ENCODE measurements around the gene ZNF442. TPM values are rescaled to one million over a fixed set of nuclear protein-coding genes. Genes with fewer than 3 reads are reported as not detected.
"Not testable (repeated sequence)": the region's sequence is repeated elsewhere in the genome, so short reads cannot be mapped to it uniquely, and the experiment has no call there.

ZNF442 gene
- polyA plus RNA-seq, 2 of the 4 experiments (the other 2 are of a cell fraction): not detected

- POLR2A ChIA-PET: no interaction called here
- ATAC-seq (no peak), FAIRE-seq (no peak), DNase-seq (ENCODE audit: low read depth in 1 of 2, low spot score in 1 of 2) (no peak)
- H3K27ac ChIP-seq: no peak overlapping the region
- H3K4me1 ChIP-seq: no peaks in the 10 kb centered on the region
- no peak overlapping the region for H3K4me3 ChIP-seq
- 46% methylated on average over 21 of the region's 28 CpGs for WGBS (ENCODE audit: missing lambda C conversion rate)
- H3K4me2 ChIP-seq: no peak overlapping the region
- CTCF ChIA-PET: no interaction called here
- TF ChIP-seq FOSL2 (IDR thresholded peaks at IDR 0.05) (no peak), FOSL2 (CRISPR knock-in tag; IDR thresholded peaks at IDR 0.05) (no peak), HOXB5 (CRISPR knock-in tag; IDR thresholded peaks at IDR 0.05) (no peak), NFE2L2 (conservative IDR thresholded peaks at IDR 0.05; ENCODE audit: low read length) (no peak), CBX8 (IDR thresholded peaks at IDR 0.05) (no peak), RNF2 (IDR thresholded peaks at IDR 0.05; ENCODE audit: borderline replicate concordance, low read depth) (no peak), KDM1A (IDR thresholded peaks at IDR 0.05; ENCODE audit: low read depth) (no peak), NPAS2 (CRISPR knock-in tag; IDR thresholded peaks at IDR 0.05; ENCODE audit: borderline replicate concordance) (no peak), RARB (CRISPR knock-in tag; IDR thresholded peaks at IDR 0.05) (no peak)
- TF ChIP-seq, protein P1, sequence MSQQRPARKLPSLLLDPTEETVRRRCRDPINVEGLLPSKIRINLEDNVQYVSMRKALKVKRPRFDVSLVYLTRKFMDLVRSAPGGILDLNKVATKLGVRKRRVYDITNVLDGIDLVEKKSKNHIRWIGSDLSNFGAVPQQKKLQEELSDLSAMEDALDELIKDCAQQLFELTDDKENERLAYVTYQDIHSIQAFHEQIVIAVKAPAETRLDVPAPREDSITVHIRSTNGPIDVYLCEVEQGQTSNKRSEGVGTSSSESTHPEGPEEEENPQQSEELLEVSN (IDR thresholded peaks at IDR 0.05; ENCODE audit: borderline replicate concordance, low read depth): no peak
- TF ChIP-seq, protein P2, sequence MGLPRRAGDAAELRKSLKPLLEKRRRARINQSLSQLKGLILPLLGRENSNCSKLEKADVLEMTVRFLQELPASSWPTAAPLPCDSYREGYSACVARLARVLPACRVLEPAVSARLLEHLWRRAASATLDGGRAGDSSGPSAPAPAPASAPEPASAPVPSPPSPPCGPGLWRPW (IDR thresholded peaks at IDR 0.05): no peak
- no peaks in the 10 kb centered on the region; the same call in 2 of the 3 replicates for H3K9me3 ChIP-seq
Measured at GRCh38 chr19:12364391-12365235, 870 bp downstream of the ZNF442 start.

DNA sequence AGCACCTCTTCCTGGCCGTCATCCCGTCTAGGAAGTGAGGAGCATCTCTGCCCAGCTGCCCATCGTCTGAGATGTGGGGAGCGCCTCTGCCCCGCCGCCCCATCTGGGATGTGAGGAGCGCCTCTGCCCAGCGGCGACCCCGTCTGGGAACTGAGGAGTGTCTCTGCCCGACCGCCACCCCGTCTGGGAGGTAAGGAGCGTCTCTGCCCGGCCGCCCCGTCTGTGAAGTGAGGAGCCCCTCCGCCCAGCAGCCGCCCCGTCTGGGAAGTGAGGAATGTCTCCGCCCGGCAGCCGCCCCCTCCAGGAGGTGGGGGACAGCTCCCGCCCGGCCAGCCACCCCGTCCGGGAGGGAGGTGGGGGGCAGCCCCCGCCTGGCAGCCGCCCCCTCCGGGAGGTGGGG, 3.2 kb downstream of the ZNF442 start:
- ATAC-seq; CTCF ChIA-PET; H3K4me2 ChIP-seq; DNase-seq (ENCODE audit: low read depth in 1 of 2, low spot score in 1 of 2); H3K4me3 ChIP-seq; H3K27ac ChIP-seq; H3K9me3 ChIP-seq; POLR2A ChIA-PET; H3K4me1 ChIP-seq; FAIRE-seq: not testable (repeated sequence)
- WGBS (ENCODE audit: missing lambda C conversion rate): no CpG with 5 or more reads among the region's 30 CpGs

DNA sequence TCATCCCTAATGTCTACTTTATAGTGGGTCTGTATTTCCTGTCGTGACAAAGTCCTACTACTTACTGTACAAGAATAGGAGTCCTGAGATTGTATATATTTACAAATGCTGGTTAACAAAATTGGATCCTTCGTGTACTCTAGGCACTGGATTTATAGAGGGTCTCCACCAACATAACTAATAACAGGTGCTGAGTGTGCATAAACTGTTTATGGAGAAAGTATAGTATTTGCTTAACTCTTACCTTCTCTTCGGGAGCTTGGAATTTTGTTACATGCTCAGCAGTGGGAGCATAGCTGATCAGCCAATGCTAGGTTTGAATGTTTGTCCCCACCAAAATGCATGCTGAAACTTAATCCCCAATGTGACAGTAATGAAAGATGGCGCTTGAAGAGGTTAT, 12.1 kb downstream of the ZNF442 start:
- ChIA-PET POLR2A (no interaction called here), CTCF (no interaction called here)
- TF ChIP-seq JUN (IDR thresholded peaks at IDR 0.05) (no peak), FOSL2 (IDR thresholded peaks at IDR 0.05) (no peak), FOSL2 (CRISPR knock-in tag; IDR thresholded peaks at IDR 0.05) (no peak), HOXA7 (CRISPR knock-in tag; IDR thresholded peaks at IDR 0.05) (no peak), SMC3 (IDR thresholded peaks at IDR 0.05) (no peak), TFCP2L1 (CRISPR knock-in tag; IDR thresholded peaks at IDR 0.05) (no peak), RAD21 (conservative IDR thresholded peaks at IDR 0.05 in 1 of 2, IDR thresholded peaks at IDR 0.05 in 1 of 2) (no peak), EP300 (IDR thresholded peaks at IDR 0.05) (no peak), CHD4 (IDR thresholded peaks at IDR 0.05; ENCODE audit: borderline replicate concordance) (no peak), MAFK (IDR thresholded peaks at IDR 0.05; ENCODE audit: partially characterized antibody) (no peak), REST (IDR thresholded peaks at IDR 0.05) (no peak), FOSB (CRISPR knock-in tag; IDR thresholded peaks at IDR 0.05) (no peak), MYC (IDR thresholded peaks at IDR 0.05; ENCODE audit: borderline replicate concordance, low read length) (no peak)
- TF ChIP-seq, protein P3, sequence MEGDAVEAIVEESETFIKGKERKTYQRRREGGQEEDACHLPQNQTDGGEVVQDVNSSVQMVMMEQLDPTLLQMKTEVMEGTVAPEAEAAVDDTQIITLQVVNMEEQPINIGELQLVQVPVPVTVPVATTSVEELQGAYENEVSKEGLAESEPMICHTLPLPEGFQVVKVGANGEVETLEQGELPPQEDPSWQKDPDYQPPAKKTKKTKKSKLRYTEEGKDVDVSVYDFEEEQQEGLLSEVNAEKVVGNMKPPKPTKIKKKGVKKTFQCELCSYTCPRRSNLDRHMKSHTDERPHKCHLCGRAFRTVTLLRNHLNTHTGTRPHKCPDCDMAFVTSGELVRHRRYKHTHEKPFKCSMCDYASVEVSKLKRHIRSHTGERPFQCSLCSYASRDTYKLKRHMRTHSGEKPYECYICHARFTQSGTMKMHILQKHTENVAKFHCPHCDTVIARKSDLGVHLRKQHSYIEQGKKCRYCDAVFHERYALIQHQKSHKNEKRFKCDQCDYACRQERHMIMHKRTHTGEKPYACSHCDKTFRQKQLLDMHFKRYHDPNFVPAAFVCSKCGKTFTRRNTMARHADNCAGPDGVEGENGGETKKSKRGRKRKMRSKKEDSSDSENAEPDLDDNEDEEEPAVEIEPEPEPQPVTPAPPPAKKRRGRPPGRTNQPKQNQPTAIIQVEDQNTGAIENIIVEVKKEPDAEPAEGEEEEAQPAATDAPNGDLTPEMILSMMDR (IDR thresholded peaks at IDR 0.05): no peak
- TF ChIP-seq, protein P4, sequence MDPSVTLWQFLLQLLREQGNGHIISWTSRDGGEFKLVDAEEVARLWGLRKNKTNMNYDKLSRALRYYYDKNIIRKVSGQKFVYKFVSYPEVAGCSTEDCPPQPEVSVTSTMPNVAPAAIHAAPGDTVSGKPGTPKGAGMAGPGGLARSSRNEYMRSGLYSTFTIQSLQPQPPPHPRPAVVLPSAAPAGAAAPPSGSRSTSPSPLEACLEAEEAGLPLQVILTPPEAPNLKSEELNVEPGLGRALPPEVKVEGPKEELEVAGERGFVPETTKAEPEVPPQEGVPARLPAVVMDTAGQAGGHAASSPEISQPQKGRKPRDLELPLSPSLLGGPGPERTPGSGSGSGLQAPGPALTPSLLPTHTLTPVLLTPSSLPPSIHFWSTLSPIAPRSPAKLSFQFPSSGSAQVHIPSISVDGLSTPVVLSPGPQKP (IDR thresholded peaks at IDR 0.05; ENCODE audit: low read depth, low read length): no peak
- Histone ChIP-seq H3K4me1 (no peaks in the 10 kb centered on the region), H3K9me3 (peaks cover 9% of the 10 kb centered on the region; the same call in 1 of the 3 replicates), H3K27ac (no peak overlapping the region), H3K4me3 (no peak overlapping the region), H3K4me2 (no peak overlapping the region)
- ATAC-seq: no peak
- no peak for DNase-seq (ENCODE audit: low read depth in 1 of 2, low spot score in 1 of 2)
- no peak for FAIRE-seq
- 11% methylated on average over 4 of the region's 4 CpGs for WGBS (ENCODE audit: missing lambda C conversion rate)

All from A549 (cell line).